Measurements from ENCODE around the gene CEL.

DNA sequence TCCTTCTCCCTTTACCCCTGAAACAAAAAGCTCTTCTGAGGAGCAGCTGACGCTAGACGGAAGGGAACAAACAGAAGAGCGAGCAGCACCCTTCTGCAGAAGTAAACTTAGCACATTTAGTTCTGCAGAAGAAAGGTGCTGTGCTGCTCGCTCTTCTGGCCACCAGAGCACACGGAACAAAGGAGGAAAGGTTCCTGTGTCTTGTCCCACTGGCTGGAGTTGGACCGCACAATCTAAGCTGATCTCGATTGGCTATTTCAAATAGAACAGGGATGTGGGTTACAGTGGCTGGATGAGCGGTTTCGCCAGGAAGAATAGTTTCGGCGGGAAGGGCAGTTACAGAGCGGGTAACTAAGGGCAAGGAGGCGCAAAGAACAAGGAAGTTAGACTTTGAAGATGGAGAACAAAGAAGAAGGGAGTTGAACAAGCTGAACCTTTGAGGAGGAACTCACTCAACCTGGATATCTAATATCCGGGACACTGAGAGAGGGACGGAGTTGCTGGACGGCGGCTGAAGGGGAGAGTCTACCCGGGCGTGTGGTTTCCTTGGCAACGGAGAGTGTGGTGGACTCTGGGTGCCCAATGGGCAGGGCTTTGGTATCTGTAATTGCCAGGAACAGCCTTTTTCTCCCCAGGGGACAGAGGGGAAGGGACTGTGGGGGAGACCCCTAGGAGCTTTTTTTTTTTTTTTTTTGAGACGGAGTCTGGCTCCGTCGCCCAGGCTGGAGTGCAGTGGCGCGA, 23.8 kb upstream of the CEL start:
- no peak for TF ChIP-seq EZH2phosphoT487 (IDR thresholded peaks at IDR 0.05; ENCODE audit: borderline replicate concordance, low read depth, low read length)
- TF ChIP-seq, protein P1, sequence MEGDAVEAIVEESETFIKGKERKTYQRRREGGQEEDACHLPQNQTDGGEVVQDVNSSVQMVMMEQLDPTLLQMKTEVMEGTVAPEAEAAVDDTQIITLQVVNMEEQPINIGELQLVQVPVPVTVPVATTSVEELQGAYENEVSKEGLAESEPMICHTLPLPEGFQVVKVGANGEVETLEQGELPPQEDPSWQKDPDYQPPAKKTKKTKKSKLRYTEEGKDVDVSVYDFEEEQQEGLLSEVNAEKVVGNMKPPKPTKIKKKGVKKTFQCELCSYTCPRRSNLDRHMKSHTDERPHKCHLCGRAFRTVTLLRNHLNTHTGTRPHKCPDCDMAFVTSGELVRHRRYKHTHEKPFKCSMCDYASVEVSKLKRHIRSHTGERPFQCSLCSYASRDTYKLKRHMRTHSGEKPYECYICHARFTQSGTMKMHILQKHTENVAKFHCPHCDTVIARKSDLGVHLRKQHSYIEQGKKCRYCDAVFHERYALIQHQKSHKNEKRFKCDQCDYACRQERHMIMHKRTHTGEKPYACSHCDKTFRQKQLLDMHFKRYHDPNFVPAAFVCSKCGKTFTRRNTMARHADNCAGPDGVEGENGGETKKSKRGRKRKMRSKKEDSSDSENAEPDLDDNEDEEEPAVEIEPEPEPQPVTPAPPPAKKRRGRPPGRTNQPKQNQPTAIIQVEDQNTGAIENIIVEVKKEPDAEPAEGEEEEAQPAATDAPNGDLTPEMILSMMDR (conservative IDR thresholded peaks at IDR 0.05; ENCODE audit: low read length), result no peak
